ENCODE measurements around the gene C10orf53. TPM values are rescaled to one million over a fixed set of nuclear protein-coding genes. Genes with fewer than 3 reads are reported as not detected.

C10orf53 gene
- total and polyA plus RNA-seq, 2 of the 8 experiments (the other 6 are each of a cell fraction or from before 2014, with no cell fraction given): not detected

- no peak for TF ChIP-seq RBBP5 (IDR thresholded peaks at IDR 0.05; ENCODE audit: borderline replicate concordance, low read depth, low read length)
- no peak for TF ChIP-seq RFX5 (IDR thresholded peaks at IDR 0.05; ENCODE audit: borderline replicate concordance, low read depth, low read length)
- TF ChIP-seq KDM4A (IDR thresholded peaks at IDR 0.05; ENCODE audit: low read depth, low read length, severe bottlenecking): no peak
- no peak for TF ChIP-seq CREB1 (IDR thresholded peaks at IDR 0.05)
- no peak for TF ChIP-seq ASH2L (IDR thresholded peaks at IDR 0.05; ENCODE audit: low read length)
- TF ChIP-seq JUND (IDR thresholded peaks at IDR 0.05; ENCODE audit: low read length): no peak
- TF ChIP-seq SIRT6 (IDR thresholded peaks at IDR 0.05; ENCODE audit: low read length): no peak
- TF ChIP-seq TBP (IDR thresholded peaks at IDR 0.05; ENCODE audit: low read depth, low read length): no peak
These were observed 57.2 kb downstream of the C10orf53 start (continued) for GRCh38 chr10:49736564-49737113.
